IPS-18c (cell line): Measurements from ENCODE around the gene IARS1.

ENCODE experiments used
- H3K4me3 ChIP-seq: 2 replicates; pipeline ENCODE4 v1.7.0; 2013; ENCODE audit warnings: low read depth, mild to moderate bottlenecking, low read length, moderate library complexity; ENCODE audit not compliant: insufficient read depth
- H3K9me3 ChIP-seq: one replicate; pipeline ENCODE4 v1.6.1; 2013; ENCODE audit warnings: mild to moderate bottlenecking, low read length, moderate library complexity; ENCODE audit not compliant: control insufficient read depth, insufficient read depth

The IARS1 gene

GRCh38 chr9:92300936-92301335 lies 7.4 kb upstream of the IARS1 start:
- Histone ChIP-seq H3K9me3 (no peaks in the 10 kb centered on the region), H3K4me3 (no peak overlapping the region)

GRCh38 chr9:92299116-92299515 lies 5.6 kb upstream of the IARS1 start:
- Histone ChIP-seq H3K9me3 (no peaks in the 10 kb centered on the region), H3K4me3 (no peak overlapping the region)

GRCh38 chr9:92298036-92298435 lies 4.5 kb upstream of the IARS1 start:
- H3K9me3 ChIP-seq, result no peaks in the 10 kb centered on the region

DNA sequence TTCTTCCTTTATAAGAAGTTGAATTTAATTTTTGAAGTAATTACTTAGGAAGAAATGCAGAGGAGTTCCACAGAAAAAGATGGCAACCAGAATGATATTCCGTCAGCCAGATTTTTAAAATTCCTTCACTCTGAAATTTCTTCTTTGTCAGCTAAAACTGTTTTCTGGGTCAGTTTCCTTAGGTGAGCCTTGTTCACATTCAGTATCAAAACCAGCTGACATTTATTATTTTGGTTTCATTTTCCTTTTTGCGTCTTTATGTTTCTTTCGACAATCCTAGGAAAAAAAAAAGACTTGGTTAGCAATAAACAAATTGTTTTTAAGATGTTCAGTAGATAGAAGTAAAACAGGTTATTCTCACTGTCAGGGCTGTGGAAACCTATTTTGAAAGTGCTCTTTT lies 4.1 kb upstream of the IARS1 start:
- no peaks in the 10 kb centered on the region for H3K9me3 ChIP-seq
- H3K4me3 ChIP-seq, result no peak overlapping the region

More at GRCh38 chr9:92298036-92298435, 4.5 kb upstream of the IARS1 start:
- H3K4me3 ChIP-seq, result no peak overlapping the region

- Histone ChIP-seq H3K9me3 (no peaks in the 10 kb centered on the region), H3K4me3 (no peak overlapping the region)
These were observed 2.3 kb upstream of the IARS1 start for GRCh38 chr9:92295827-92296258.

- no peak overlapping the region for H3K4me3 ChIP-seq
- H3K9me3 ChIP-seq, result no peaks in the 10 kb centered on the region
These were observed 1.8 kb upstream of the IARS1 start for GRCh38 chr9:92295240-92295790.

- H3K9me3 ChIP-seq, result no peaks in the 10 kb centered on the region
- H3K4me3 ChIP-seq, result peak overlapping the region; percentile 91
These were observed 790 bp upstream of the IARS1 start for GRCh38 chr9:92294297-92294676.

DNA sequence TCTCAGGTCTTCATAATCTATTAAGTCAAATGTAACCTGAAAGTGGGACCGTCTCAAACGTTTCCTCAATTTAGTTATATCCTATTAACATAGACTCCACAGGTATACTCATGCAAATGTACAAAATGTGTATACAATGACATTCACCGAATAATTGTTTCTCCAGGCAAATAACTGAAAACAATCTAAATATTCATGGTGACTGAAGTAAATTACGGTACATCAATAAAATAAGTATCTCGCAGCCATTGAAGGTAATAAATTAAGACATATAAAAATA lies 482 bp downstream of the IARS1 start:
- peak overlapping the region; percentile 91 for H3K4me3 ChIP-seq
- no peaks in the 10 kb centered on the region for H3K9me3 ChIP-seq

DNA sequence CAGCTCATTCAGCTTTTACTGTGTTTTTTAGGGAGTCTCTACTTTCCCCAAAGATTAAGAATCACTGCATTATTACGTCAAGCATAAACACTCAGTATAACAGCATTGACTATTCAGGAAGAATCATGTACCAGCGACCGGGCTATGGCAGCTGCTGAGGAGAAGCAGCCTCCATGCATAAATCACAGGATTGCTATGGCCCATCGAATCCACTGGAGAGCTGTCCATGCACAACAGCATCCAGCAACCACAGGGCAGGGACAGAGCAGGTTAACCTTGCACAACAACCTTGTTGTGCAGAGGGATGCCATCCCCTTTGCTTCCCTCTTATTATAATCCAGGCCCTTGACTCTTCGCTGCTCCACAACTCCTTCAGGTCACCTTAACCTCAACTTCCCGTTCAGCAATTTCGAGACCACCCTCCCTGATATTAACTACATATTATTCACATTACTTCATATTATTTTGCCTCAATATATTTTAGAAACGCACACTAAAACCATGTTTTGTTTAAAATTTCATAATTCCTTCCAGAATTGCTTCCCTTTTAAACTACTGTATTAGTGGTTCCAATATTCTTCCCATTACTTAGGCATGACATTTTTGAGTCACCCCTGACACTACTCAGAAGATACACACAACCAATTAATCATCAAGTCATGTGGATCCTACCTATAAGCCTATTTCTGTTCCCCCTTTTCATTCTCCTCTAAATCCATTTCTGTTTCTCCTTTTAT lies 991 bp downstream of the IARS1 start:
- peak overlapping the region; percentile 91 for H3K4me3 ChIP-seq
- H3K9me3 ChIP-seq, result no peaks in the 10 kb centered on the region

DNA sequence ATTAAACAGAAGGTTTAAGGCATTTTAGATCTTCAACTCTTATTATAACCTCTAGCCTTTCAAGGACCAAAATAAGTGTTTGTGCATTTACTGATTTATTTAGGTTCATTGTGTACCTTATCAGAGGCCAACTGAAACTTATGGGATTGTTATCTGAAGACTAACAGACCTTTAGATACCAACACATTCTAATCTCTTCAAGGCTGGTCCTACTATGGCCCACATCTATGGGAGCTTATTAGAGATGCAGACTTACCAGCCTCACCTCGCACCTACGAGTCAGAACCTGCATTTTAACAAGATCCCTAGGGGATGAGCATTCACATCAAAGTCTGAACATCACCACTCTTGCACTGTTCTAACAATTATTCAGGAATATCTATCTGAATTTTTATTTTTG lies 1.9 kb downstream of the IARS1 start:
- Histone ChIP-seq H3K9me3 (no peaks in the 10 kb centered on the region), H3K4me3 (no peak overlapping the region)

DNA sequence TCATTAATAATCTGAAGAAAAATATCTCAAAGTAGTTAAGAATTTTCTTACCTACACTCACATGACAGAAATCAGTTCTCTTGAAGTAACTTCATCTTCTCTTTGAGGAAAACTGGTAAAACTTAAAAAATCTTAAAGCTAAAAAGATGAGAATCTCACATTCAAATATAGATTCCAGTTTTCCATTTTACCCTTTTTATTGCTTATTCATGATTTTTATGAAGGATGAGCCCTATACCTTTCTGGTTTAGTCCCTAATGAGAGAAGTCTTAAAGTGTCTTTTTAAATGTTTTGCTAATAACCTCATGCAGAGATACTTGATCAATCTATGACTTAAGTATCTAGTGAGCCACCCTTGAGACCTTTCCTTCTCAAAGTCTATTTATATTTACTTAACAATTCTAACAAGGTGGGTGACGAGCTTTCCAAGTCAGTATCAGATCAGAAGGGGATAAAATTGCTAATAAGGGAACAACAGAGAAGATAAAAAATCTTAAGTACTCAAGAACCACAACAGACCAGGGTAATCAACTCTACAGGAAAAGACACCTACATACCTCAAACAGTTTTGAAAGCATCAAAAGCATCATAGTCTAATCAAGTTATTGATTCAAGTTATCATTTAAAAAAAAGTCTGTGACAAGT lies 2.6 kb downstream of the IARS1 start:
- Histone ChIP-seq H3K9me3 (no peaks in the 10 kb centered on the region), H3K4me3 (no peak overlapping the region)

GRCh38 chr9:92289708-92290390 lies 3.6 kb downstream of the IARS1 start:
- Histone ChIP-seq H3K9me3 (no peaks in the 10 kb centered on the region), H3K4me3 (no peak overlapping the region)

DNA sequence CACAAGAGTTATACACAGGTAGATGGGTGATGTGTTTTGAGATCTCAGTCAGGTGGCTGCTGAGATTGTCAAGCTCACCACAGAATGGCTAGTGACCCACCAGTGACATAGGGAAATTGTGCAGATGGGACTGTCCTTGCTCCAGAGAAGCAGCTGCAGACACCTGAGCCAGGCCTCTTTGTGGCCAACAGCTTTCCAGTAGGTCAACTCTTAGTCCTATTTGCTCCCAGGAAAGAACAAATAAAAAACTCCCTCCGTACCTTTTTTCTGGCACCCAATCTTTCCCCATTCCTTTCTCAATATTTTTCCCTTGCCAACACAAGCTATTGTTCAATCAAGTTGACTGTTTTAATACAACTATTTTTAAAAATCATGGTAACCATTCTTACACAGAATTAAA lies 14.2 kb downstream of the IARS1 start:
- Histone ChIP-seq H3K4me3 (no peak overlapping the region), H3K9me3 (no peaks in the 10 kb centered on the region)

- Histone ChIP-seq H3K9me3 (peaks cover 2% of the 10 kb centered on the region), H3K4me3 (no peak overlapping the region)
These were observed 15.4 kb downstream of the IARS1 start for GRCh38 chr9:92278110-92278509.

GRCh38 chr9:92276331-92277032 lies 17.0 kb downstream of the IARS1 start:
- H3K4me3 ChIP-seq, result no peak overlapping the region

GRCh38 chr9:92275541-92275940 lies 18.0 kb downstream of the IARS1 start:
- Histone ChIP-seq H3K9me3 (peaks cover 2% of the 10 kb centered on the region), H3K4me3 (no peak overlapping the region)

More at GRCh38 chr9:92276331-92277032, 17.0 kb downstream of the IARS1 start:
- H3K9me3 ChIP-seq, result peaks cover 2% of the 10 kb centered on the region

GRCh38 chr9:92270511-92270910 lies 23.0 kb downstream of the IARS1 start:
- peaks cover 2% of the 10 kb centered on the region for H3K9me3 ChIP-seq

More at GRCh38 chr9:92270511-92270910, 23.0 kb downstream of the IARS1 start:
- no peak overlapping the region for H3K4me3 ChIP-seq
